IPS DF 6.9 (cell line): ENCODE results near the gene PTPN5.
"Not testable (repeated sequence)": the region's sequence is repeated elsewhere in the genome, so short reads cannot be mapped to it uniquely, and the experiment has no call there.

Experiments used
- DNase-seq: peaks from one replicate; pipeline ENCODE4 v3.0.0-alpha.2; 2013; ENCODE audit warnings: low read depth, low spot score
- H3K27ac ChIP-seq: one replicate; pipeline ENCODE4 v1.5.1; 2013; ENCODE audit warnings: low read length, control low read depth
- H3K27me3 ChIP-seq: 2 replicates; pipeline ENCODE4 v1.6.1; 2013; ENCODE audit warnings: mild to moderate bottlenecking, low read length; ENCODE audit not compliant: control insufficient read depth, insufficient read depth
- H3K36me3 ChIP-seq: 2 replicates; pipeline ENCODE4 v1.6.1; 2013; ENCODE audit warnings: low read length; ENCODE audit not compliant: control insufficient read depth, insufficient read depth
- H3K4me1 ChIP-seq: 2 replicates; pipeline ENCODE4 v1.6.1; 2013; ENCODE audit warnings: low read length; ENCODE audit not compliant: control insufficient read depth, insufficient read depth
- H3K4me3 ChIP-seq: 2 replicates; pipeline ENCODE4 v1.5.1; 2013; ENCODE audit warnings: mild to moderate bottlenecking, low read length
- H3K9me3 ChIP-seq: 2 replicates; pipeline ENCODE4 v1.6.1; 2013; ENCODE audit warnings: low read length, inconsistent platforms; ENCODE audit not compliant: control insufficient read depth, insufficient read depth
- whole genome bisulfite sequencing: extraction: QIAGEN DNeasy Blood & Tissue Kit; methylation state at CpG from one replicate; pipeline ENCODE4 v1.1.7; 2013; ENCODE audit warnings: mixed read lengths, missing lambda C conversion rate; ENCODE audit not compliant: insufficient read length, insufficient coverage; 5-methylcytosine and 5-hydroxymethylcytosine counted together

PTPN5 gene

DNA sequence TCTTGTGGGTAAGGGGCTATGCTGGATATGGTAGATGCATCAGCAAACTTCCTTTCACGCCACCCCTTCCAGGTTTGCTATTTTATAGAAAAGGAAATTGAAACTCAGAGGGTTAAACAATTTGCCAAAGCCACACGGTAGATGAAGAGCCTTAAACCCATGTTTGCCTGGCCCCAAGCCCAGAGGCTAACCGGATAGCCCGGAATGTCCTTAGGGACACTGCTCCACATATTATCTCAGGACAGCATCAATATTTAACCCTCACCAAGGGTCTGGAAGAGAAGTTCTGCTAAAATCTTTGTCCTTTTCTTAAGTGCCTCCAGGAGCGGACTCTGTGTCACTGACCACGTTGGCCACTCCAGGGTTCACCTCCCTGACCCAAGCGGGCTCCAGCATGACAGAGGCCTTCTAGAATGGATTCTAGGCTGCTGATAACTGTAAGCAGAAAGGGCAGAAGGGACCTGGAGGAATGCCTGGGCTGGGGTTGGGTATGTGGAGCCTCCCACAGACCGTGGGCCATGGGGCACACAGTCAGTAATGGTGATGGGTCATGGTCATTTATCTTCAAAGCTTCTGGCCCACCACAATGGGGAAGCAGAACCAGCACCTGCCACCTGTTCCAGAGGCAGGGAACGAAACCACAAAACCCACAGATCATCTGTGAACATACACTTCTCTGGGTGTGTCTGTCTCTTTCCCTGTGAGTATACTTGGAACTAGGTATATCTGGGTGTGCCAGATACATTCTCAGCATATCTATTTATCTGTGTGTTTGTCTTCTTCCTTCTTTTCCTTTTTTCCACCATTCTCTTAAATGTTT is 98.4 kb downstream of the PTPN5 start:
- no peak overlapping the region for H3K4me3 ChIP-seq
- no CpG with 5 or more reads among the region's 9 CpGs for WGBS
- DNase-seq: no peak
- no peak overlapping the region for H3K27ac ChIP-seq
- no peaks in the 10 kb centered on the region for H3K36me3 ChIP-seq
- no peaks in the 10 kb centered on the region for H3K27me3 ChIP-seq
- H3K9me3 ChIP-seq: no peaks in the 10 kb centered on the region
- H3K4me1 ChIP-seq: no peaks in the 10 kb centered on the region

DNA sequence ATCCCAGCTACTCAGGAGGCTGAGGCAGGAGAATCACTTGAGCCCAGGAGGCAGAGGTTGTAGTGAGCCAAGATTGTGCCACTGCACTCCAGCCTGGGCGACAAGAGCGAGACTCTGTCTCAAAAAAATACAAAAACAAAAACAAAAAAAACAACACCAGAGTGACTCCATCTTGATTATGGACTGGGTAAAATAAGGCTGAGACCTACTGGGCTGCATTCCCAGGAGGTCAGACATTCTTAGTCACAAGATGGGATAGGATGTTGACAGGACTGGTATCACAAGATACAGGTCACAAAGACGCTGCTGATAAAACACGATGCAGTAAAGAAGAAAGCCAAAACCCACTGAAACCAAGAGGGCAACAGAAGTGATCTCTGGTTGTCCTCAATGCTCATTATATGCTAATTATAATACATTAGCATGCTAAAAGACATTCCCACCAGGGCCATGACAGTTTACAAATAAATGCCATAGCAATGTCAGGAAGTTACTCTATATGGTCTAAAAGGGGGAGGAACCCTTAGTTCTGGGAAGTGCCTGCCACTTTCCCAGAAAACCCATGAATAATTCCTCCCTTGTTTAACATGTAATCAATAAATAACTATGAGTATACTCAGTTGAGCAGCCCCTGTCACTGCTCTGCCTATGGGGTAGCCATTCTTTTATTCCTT is 100.0 kb downstream of the PTPN5 start:
- WGBS: no CpG with 5 or more reads among the region's 4 CpGs
- H3K27me3 ChIP-seq, H3K36me3 ChIP-seq, H3K4me3 ChIP-seq, H3K9me3 ChIP-seq, DNase-seq, H3K27ac ChIP-seq, H3K4me1 ChIP-seq: not testable (repeated sequence)

DNA sequence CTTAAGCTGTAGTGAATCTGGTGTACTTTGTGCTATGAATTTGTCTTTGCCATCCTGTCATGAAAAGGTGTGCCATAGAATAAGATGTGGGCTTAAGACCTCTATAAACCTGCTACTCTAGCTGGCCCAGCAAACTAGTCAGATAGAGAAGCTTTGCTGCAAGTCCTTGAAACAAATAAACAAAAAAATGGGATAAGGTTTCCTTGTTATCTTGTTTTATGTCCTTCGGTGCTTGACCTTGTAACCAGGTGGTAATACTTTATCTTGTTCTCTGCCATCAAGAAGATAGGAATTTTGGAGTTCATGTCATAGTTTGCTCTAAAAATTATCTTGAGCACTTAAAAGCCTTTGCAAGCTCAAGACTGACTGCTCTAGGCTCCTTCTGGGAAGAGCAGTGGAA is 107.3 kb downstream of the PTPN5 start:
- WGBS: no CpG with 5 or more reads among the region's 1 CpG
- H3K27me3 ChIP-seq: no peaks in the 10 kb centered on the region
- H3K36me3 ChIP-seq: no peaks in the 10 kb centered on the region
- no peak for DNase-seq
- no peak overlapping the region for H3K27ac ChIP-seq
- no peaks in the 10 kb centered on the region for H3K4me1 ChIP-seq
- no peak overlapping the region for H3K4me3 ChIP-seq
- no peaks in the 10 kb centered on the region for H3K9me3 ChIP-seq

DNA sequence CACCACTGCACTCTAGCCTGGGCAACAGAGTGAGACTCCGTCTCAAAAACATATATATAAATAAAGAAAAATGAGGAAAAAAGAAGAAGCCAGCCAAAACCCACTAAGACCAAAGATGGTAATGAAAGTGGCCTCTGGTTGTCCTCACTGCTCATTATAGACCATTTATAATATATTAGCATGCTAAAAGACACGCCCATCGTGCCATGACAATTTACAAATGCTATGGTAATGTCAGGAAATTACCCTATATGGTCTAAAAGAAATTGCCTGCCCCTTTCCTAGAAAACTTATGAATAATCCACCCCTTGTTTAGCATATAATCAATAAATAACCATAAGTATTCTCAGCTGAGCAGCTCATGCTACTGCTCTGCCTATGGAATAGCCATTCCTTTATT is 109.1 kb downstream of the PTPN5 start:
- Histone ChIP-seq H3K4me3 (no peak overlapping the region), H3K4me1 (no peaks in the 10 kb centered on the region), H3K27ac (no peak overlapping the region), H3K36me3 (no peaks in the 10 kb centered on the region), H3K27me3 (no peaks in the 10 kb centered on the region), H3K9me3 (no peaks in the 10 kb centered on the region)
- DNase-seq: no peak
- no CpG with 5 or more reads among the region's 3 CpGs for WGBS

DNA sequence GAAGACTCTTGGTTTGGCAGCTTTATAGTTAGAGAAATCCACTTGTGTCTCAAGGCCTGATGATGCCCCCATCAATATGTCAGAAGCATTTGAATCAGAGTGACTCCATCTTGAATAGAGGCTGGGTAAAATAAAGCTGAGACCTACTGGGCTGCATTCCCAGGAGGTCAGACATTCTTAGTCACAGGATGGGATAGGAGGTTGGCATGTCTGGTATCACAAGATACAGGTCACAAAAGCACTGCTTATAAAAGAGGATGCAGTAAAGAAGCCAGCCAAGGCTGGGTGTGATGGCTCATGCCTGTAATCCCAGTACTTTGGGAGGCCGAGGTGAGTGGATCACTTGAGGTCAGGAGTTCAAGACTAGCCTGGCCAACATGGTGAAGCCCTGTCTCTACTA is 109.6 kb downstream of the PTPN5 start:
- not testable (repeated sequence) for H3K9me3 ChIP-seq, H3K4me1 ChIP-seq, DNase-seq, H3K4me3 ChIP-seq, H3K36me3 ChIP-seq, H3K27ac ChIP-seq, H3K27me3 ChIP-seq
- no CpG with 5 or more reads among the region's 1 CpG for WGBS
